ENCODE measurements around the gene SLC19A1. TPM values are rescaled to one million over a fixed set of nuclear protein-coding genes. Genes with fewer than 3 reads are reported as not detected.
"Not testable (repeated sequence)": the region's sequence is repeated elsewhere in the genome, so short reads cannot be mapped to it uniquely, and the experiment has no call there.

SLC19A1 gene
- total and polyA plus RNA-seq, 2 donors = 3.5 to 8.9 TPM

DNA sequence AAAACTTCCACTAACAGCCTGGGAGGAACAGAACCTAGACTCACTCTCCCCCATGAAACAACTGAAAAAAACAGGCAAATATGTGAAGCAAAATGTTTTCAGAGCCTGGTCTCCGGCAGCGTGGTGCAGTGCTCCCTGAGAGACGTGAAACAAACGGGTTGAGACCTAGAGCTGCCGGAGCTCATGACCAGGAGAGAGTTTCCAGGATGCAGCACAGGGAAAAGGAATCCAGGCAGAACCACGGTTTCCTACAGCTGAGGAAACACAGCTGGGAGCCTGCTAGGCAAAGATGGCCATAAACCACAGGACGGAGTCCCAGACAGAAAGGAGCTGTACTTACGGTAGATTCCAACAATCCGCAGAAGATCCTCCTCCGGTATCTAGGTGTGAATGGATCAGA is 20.2 kb upstream of the SLC19A1 start:
- H3K27ac ChIP-seq (ENCODE audit: low read depth in 1 of 2, low read length in 1 of 2) = no peak overlapping the region
- no peak overlapping the region for H3K4me3 ChIP-seq (ENCODE audit: low read length in 2 of 2)
- H3K27me3 ChIP-seq (ENCODE audit: control insufficient read depth in 2 of 2, insufficient read depth in 1 of 2, low read length in 1 of 2) = peaks cover 0 to 12% of the 10 kb centered on the region in 2 donors
- H3K36me3 ChIP-seq (ENCODE audit: control insufficient read depth in 2 of 2, insufficient read depth in 2 of 2, low read length in 1 of 2) = no peaks in the 10 kb centered on the region
- peaks cover 0 to 7% of the 10 kb centered on the region in 2 donors for H3K9me3 ChIP-seq (ENCODE audit: control insufficient read depth in 2 of 2, insufficient read depth in 1 of 2, low read length in 1 of 2)
- peaks cover 0 to 2% of the 10 kb centered on the region in 2 donors for H3K4me1 ChIP-seq (ENCODE audit: control insufficient read depth in 2 of 2, insufficient read depth in 2 of 2, low read length in 2 of 2)
- DNase-seq (ENCODE audit: low read depth in 6 of 9, low spot score in 9 of 9) = no peak
- 51% methylated on average over 10 of the region's 10 CpGs for WGBS

DNA sequence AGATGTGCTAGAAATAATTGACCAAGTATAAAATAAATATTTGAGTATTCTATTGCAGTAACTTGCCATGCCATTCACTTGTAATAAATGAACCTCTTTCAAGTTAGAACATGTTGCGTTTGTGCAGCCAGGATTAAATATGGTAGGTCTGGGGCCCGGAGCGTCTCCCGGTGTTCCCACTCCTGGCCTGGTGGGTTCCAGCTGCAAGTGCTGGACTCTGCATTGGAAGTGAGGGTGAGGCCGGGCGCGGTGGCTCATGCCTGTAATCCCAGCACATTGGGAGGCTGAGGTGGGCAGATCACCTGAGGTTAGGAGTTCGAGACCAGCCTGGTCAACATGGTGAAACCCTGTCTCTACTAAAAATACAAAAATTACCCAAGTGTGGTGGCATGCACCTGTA is 19.0 kb upstream of the SLC19A1 start:
- peaks cover 0 to 12% of the 10 kb centered on the region in 2 donors for H3K27me3 ChIP-seq (ENCODE audit: control insufficient read depth in 2 of 2, insufficient read depth in 1 of 2, low read length in 1 of 2)
- not testable (repeated sequence) for H3K4me1 ChIP-seq (ENCODE audit: control insufficient read depth in 2 of 2, insufficient read depth in 2 of 2, low read length in 2 of 2); H3K36me3 ChIP-seq (ENCODE audit: control insufficient read depth in 2 of 2, insufficient read depth in 2 of 2, low read length in 1 of 2); DNase-seq (ENCODE audit: low read depth in 6 of 9, low spot score in 9 of 9); H3K27ac ChIP-seq (ENCODE audit: low read depth in 1 of 2, low read length in 1 of 2); H3K9me3 ChIP-seq (ENCODE audit: control insufficient read depth in 2 of 2, insufficient read depth in 1 of 2, low read length in 1 of 2); H3K4me3 ChIP-seq (ENCODE audit: low read length in 2 of 2)
- 98% methylated on average over 8 of the region's 8 CpGs for WGBS

DNA sequence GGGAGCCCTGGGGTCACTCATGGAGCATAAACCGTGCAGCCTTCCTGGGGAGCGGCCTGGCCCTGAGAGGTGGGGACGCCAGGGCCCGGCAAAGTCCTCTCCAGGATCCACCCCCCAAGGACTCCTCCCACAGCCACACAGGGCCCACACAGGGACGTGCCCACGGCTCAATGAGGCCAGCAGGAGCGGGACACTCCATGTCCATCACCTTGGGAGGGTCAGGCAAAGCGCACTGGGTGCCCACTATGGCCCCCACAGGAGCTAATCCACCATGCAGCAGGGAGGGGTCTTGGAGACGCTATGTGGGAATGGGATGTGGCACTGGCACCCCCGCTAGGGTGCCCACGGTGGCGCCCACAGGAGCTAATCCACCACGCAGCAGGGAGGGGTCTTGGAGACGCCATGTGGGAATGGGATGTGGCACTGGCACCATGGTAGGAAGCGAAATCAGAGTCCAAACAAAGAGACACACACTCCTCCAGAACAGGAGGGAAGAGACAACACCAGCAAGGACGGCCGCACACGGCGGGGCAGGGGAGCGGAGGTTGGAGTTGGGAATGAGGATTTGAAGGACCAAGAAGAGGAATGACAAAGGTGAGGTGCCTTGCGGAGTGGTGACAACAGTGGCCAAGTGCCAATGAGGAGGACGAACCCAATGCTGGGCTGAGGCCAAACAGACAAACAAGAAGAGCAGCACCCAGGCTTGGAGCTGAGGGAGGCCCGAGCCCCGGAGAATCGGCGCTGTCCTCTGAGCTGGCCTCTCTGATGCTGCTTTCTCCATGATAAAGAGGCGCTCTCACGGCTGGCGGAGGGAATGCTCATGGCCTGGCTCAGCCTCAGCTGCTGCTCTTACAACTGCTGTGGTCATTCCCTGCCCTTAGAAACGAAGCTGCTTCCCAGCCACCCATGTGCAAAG is 18.1 kb upstream of the SLC19A1 start:
- Histone ChIP-seq H3K27ac (ENCODE audit: low read depth in 1 of 2, low read length in 1 of 2) (no peak overlapping the region), H3K4me3 (ENCODE audit: low read length in 2 of 2) (no peak overlapping the region), H3K36me3 (ENCODE audit: control insufficient read depth in 2 of 2, insufficient read depth in 2 of 2, low read length in 1 of 2) (no peaks in the 10 kb centered on the region), H3K4me1 (ENCODE audit: control insufficient read depth in 2 of 2, insufficient read depth in 2 of 2, low read length in 2 of 2) (peaks cover 4 to 10% of the 10 kb centered on the region in 2 donors), H3K27me3 (ENCODE audit: control insufficient read depth in 2 of 2, insufficient read depth in 1 of 2, low read length in 1 of 2) (peaks cover 0 to 12% of the 10 kb centered on the region in 2 donors), H3K9me3 (ENCODE audit: control insufficient read depth in 2 of 2, insufficient read depth in 1 of 2, low read length in 1 of 2) (peaks cover 0 to 7% of the 10 kb centered on the region in 2 donors)
- no peak for DNase-seq (ENCODE audit: low read depth in 6 of 9, low spot score in 9 of 9)
- 91% methylated on average over 30 of the region's 30 CpGs for WGBS

DNA sequence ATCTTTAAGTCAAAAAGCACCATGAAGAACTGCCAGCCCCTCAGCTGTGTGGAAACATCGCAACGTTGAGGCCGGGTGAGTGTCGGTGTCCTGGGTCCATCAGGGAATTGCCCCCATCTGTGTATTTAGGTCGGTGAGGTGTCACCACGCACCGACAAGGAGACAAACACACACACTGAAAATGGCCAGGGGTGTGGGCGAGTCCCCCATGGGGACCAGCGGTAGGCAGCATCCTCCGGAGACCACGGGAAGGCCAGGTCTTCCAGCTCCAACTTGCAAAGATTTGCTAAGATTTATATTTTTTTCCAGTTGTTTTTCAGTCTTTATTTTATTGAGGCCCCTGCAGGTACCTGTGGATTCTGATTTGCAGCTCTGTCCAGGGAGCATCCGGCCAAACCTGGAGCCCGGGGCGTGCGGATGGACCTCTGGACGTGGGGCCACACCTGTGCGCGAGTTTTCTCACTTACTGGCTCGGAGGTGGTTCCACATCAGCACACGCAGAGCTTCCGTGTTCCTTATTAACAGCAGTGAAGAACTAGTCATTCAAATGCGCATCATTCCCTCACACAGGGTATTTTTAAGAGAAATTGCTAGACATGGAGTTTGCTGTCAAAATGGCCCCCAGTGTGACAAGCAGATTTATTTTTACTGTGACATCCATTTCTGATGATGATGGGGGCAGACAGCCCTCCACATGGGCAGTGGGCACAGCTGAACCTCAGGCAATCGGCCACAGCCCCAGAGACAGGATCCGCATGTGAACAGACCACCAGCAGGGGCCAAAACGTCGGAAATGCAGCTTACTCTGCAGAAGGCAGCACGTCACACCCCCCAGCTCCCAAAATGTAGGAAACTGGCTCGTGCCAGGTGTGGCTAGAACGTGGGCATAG is 17.2 kb upstream of the SLC19A1 start:
- no peak overlapping the region for H3K4me3 ChIP-seq (ENCODE audit: low read length in 2 of 2)
- H3K36me3 ChIP-seq (ENCODE audit: control insufficient read depth in 2 of 2, insufficient read depth in 2 of 2, low read length in 1 of 2) = no peaks in the 10 kb centered on the region
- DNase-seq (ENCODE audit: low read depth in 6 of 9, low spot score in 9 of 9) = no peak
- no peak overlapping the region for H3K27ac ChIP-seq (ENCODE audit: low read depth in 1 of 2, low read length in 1 of 2)
- WGBS = 87% methylated on average over 29 of the region's 29 CpGs
- peaks cover 0 to 9% of the 10 kb centered on the region in 2 donors for H3K27me3 ChIP-seq (ENCODE audit: control insufficient read depth in 2 of 2, insufficient read depth in 1 of 2, low read length in 1 of 2)
- H3K9me3 ChIP-seq (ENCODE audit: control insufficient read depth in 2 of 2, insufficient read depth in 1 of 2, low read length in 1 of 2) = peaks cover 0 to 7% of the 10 kb centered on the region in 2 donors
- H3K4me1 ChIP-seq (ENCODE audit: control insufficient read depth in 2 of 2, insufficient read depth in 2 of 2, low read length in 2 of 2) = peaks cover 6 to 10% of the 10 kb centered on the region in 2 donors

DNA sequence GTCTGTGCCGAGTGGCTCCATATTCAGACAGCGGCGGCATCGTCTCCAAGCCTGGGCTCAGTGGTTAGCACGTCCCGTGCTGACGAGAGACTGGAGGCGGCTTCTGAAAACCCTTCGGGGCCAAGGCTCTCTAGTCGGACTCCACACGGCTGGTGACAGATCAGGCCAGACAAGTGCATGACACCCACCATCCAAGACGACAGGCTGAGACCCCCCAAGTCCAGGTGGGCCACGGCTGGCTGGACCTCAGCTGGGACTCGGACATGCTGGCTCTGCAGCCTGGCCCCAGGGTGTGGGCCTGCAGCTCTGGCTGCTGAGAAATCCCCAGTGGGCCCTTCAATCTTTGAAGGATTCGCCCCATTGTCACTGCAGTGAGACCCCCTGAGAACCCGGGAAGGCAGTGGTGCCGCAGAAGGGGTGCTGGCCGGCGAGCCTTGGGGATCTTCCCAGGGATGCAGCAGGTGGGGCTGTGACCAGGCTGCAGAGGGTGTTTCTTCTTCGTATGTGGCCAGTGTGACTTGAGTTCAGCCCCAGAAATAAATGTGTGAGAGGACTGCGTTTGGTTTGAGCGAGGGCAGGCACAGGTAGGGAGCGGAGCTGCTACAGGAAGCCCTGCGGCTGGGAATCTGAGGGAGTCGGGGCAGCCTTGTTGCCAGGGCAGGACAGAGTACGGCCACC is 15.9 kb upstream of the SLC19A1 start:
- no peak for DNase-seq (ENCODE audit: low read depth in 6 of 9, low spot score in 9 of 9)
- Histone ChIP-seq H3K4me3 (ENCODE audit: low read length in 2 of 2) (no peak overlapping the region), H3K27me3 (ENCODE audit: control insufficient read depth in 2 of 2, insufficient read depth in 1 of 2, low read length in 1 of 2) (peaks cover 0 to 8% of the 10 kb centered on the region in 2 donors), H3K9me3 (ENCODE audit: control insufficient read depth in 2 of 2, insufficient read depth in 1 of 2, low read length in 1 of 2) (peaks cover 0 to 7% of the 10 kb centered on the region in 2 donors), H3K36me3 (ENCODE audit: control insufficient read depth in 2 of 2, insufficient read depth in 2 of 2, low read length in 1 of 2) (no peaks in the 10 kb centered on the region), H3K27ac (ENCODE audit: low read depth in 1 of 2, low read length in 1 of 2) (no peak overlapping the region), H3K4me1 (ENCODE audit: control insufficient read depth in 2 of 2, insufficient read depth in 2 of 2, low read length in 2 of 2) (peaks cover 6 to 13% of the 10 kb centered on the region in 2 donors)
- WGBS = 94% methylated on average over 26 of the region's 26 CpGs

DNA sequence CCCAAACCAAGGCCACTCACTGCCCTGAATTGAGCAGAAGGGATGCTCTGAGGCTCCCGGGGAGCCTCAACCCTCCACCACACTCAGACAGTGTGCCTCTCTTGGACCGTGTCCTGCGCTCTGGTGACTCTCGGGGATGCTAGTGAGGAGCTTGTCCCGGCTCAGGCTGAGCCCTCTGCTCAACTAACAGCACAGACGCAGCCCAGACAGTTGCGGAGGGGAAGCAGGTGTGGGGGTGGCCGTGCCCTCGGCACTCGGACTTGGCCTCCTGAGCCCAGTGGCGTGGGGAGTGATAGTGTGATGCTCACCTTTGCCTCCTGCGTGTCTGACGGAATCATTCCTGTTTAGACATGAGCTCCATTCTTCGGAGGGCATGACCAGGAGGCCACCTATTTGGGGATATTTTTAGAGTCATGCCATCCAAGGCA is 15.4 kb upstream of the SLC19A1 start:
- no peak overlapping the region for H3K27ac ChIP-seq (ENCODE audit: low read depth in 1 of 2, low read length in 1 of 2)
- DNase-seq (ENCODE audit: low read depth in 6 of 9, low spot score in 9 of 9) = no peak
- no peaks in the 10 kb centered on the region for H3K36me3 ChIP-seq (ENCODE audit: control insufficient read depth in 2 of 2, insufficient read depth in 2 of 2, low read length in 1 of 2)
- peaks cover 0 to 4% of the 10 kb centered on the region in 2 donors for H3K9me3 ChIP-seq (ENCODE audit: control insufficient read depth in 2 of 2, insufficient read depth in 1 of 2, low read length in 1 of 2)
- H3K27me3 ChIP-seq (ENCODE audit: control insufficient read depth in 2 of 2, insufficient read depth in 1 of 2, low read length in 1 of 2) = peaks cover 0 to 5% of the 10 kb centered on the region in 2 donors
- no peak overlapping the region for H3K4me3 ChIP-seq (ENCODE audit: low read length in 2 of 2)
- 93% methylated on average over 14 of the region's 14 CpGs for WGBS
- H3K4me1 ChIP-seq (ENCODE audit: control insufficient read depth in 2 of 2, insufficient read depth in 2 of 2, low read length in 2 of 2) = peaks cover 6 to 16% of the 10 kb centered on the region in 2 donors

DNA sequence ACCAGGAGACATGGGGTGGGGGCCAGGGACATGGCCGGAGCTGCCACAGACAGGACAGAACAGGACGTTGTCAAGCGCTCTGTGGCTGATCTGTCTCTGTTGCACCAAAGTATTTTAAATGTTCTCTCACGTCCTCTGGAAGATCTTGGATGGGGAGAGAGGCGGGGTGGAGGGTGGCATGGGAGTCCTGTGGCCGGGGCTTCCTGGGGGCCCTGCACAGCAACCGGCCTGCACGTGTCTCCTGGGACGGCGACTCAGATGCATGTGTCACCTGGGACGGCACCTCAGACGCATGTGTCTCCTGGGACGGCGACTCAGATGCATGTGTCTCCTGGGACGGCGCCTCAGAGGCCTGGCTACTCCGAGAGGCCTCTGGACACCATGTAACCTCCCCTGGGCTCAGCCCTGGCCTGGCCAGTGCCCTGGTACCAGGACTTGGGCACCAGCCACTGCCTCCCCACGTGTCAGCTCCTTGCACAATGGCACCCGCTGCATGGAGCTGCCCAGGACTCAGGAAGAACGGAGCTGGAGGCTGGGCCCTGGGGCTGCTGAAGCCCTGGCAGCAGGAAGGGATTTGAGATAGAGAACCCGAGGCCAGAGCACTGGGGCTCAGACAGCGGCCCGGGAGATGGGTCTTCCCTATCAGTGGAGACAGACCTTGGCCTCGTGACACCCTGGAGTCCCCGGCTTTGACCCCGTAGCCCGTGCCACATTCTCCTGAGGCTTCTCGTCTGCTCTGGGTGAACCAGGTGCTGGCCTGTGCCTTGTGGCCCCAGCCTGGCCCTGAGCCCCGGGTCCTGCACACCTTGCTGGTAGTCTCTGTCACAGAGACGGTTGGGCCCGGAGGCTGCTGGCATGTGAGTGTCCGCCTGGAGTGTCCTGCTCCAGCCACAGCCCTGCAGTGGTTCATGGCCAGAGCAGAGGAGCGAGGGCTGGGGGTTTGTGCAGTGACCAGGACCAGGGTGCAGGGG is 14.7 kb upstream of the SLC19A1 start:
- H3K36me3 ChIP-seq (ENCODE audit: control insufficient read depth in 2 of 2, insufficient read depth in 2 of 2, low read length in 1 of 2) = no peaks in the 10 kb centered on the region
- H3K4me1 ChIP-seq (ENCODE audit: control insufficient read depth in 2 of 2, insufficient read depth in 2 of 2, low read length in 2 of 2) = peaks cover 10 to 23% of the 10 kb centered on the region in 2 donors
- H3K27me3 ChIP-seq (ENCODE audit: control insufficient read depth in 2 of 2, insufficient read depth in 1 of 2, low read length in 1 of 2) = no peaks in the 10 kb centered on the region
- H3K27ac ChIP-seq (ENCODE audit: low read depth in 1 of 2, low read length in 1 of 2) = peak overlapping the region in 1 of 2 donors; percentile 22
- DNase-seq (ENCODE audit: low read depth in 6 of 9, low spot score in 9 of 9) = no peak
- no peak overlapping the region for H3K4me3 ChIP-seq (ENCODE audit: low read length in 2 of 2)
- 96% methylated on average over 33 of the region's 33 CpGs for WGBS
- no peaks in the 10 kb centered on the region for H3K9me3 ChIP-seq (ENCODE audit: control insufficient read depth in 2 of 2, insufficient read depth in 1 of 2, low read length in 1 of 2)

DNA sequence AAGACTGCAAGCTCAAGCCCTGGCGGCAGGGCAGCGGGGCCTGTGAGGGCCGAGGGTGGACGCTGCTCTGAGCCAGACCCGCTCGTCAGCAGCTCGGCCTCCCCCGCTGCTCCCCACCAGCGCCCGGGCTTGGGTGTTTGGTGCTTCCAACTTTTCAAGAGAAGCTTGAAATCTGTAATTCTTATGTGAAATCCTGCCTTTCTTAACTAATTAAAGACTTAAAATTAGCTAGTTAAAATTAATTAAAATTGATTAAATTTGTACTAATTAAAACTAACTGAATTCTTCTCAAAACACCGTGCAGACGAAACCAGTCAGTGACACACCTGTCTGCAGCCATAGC is 14.0 kb upstream of the SLC19A1 start:
- Histone ChIP-seq H3K9me3 (ENCODE audit: control insufficient read depth in 2 of 2, insufficient read depth in 1 of 2, low read length in 1 of 2) (no peaks in the 10 kb centered on the region), H3K4me3 (ENCODE audit: low read length in 2 of 2) (no peak overlapping the region), H3K27ac (ENCODE audit: low read depth in 1 of 2, low read length in 1 of 2) (peak overlapping the region in 1 of 2 donors; percentile 74), H3K4me1 (ENCODE audit: control insufficient read depth in 2 of 2, insufficient read depth in 2 of 2, low read length in 2 of 2) (peaks cover 15 to 30% of the 10 kb centered on the region in 2 donors), H3K27me3 (ENCODE audit: control insufficient read depth in 2 of 2, insufficient read depth in 1 of 2, low read length in 1 of 2) (no peaks in the 10 kb centered on the region), H3K36me3 (ENCODE audit: control insufficient read depth in 2 of 2, insufficient read depth in 2 of 2, low read length in 1 of 2) (no peaks in the 10 kb centered on the region)
- no peak for DNase-seq (ENCODE audit: low read depth in 6 of 9, low spot score in 9 of 9)
- 86% methylated on average over 12 of the region's 12 CpGs for WGBS

Measured in thymus (tissue), 11 donors.